HG02763 (cell line): ENCODE data around the gene AQP7.
"Not testable (repeated sequence)": the region's sequence is repeated elsewhere in the genome, so short reads cannot be mapped to it uniquely, and the experiment has no call there.

ENCODE experiments used
- ATAC-seq: cut with Tn5 transposase; IDR thresholded peaks from one replicate; pipeline ENCODE4 v1.9.1; 2021; ENCODE audit warnings: mild to moderate bottlenecking, moderate library complexity; ENCODE audit not compliant: unreplicated experiment

Gene AQP7

GRCh38 chr9:33402371-33402770 is at the start of gene AQP7:
Gene AQP7 (minus strand): TSS chr9:33402568. CDS start chr9:33401262, 1,306 bp downstream.
- not testable (repeated sequence) for ATAC-seq

DNA sequence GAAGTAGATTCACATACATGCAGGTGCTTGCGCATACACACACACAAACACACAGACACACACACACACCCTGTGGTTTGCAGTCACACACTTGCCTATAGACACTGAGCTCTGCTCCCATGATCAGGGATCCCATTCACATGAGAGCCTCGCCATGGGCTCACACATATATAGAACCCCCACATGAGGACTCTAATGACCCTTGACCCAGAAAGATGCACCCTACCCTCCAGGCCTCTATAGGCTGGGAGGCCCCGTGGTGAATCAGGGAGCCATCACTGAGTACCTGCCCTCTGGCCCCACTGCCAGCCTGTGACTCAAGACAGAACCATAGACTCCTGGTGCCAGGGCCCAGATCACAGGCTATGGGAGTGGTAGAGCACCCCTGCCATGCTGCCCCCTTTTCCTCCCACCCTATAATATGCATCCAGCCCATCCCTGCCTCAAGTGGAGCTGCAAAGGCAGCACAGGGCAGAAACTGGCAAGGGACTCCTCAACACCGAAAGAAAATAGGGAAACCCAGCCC is 48.3 kb upstream of the AQP7 start:
- ATAC-seq, result no peak

DNA sequence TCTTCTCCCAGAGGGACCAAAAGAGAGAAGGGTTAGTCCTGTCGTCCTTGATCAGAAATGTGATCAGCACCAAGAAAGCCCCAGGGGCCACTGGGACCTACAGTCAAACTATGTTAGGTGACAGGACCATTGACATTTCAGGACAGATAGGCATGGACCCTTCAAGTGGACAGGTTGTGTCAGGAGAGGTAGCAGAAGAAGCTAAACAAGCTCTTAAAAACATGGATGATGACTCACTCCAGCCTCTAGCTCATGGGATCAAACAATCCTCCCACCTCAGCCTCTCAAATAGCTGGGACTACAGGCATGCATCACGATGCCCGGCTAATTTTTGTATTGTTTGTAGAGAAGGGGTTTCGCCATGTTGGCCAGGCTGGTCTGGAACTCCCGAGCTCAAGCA is 47.3 kb upstream of the AQP7 start:
- ATAC-seq, result no peak

GRCh38 chr9:33447799-33448553 is 45.6 kb upstream of the AQP7 start:
- no peak for ATAC-seq

GRCh38 chr9:33446946-33447798 is 44.8 kb upstream of the AQP7 start, which contains the start of gene AQP3:
Gene AQP3 (minus strand): TSS chr9:33447593. CDS start chr9:33447530, 63 bp downstream.
- peak; percentile 33 for ATAC-seq

- ATAC-seq, result peak; percentile 85
Observed at GRCh38 chr9:33446240-33446945, 44.0 kb upstream of the AQP7 start.

GRCh38 chr9:33445389-33446239 is 43.2 kb upstream of the AQP7 start:
- ATAC-seq, result no peak

DNA sequence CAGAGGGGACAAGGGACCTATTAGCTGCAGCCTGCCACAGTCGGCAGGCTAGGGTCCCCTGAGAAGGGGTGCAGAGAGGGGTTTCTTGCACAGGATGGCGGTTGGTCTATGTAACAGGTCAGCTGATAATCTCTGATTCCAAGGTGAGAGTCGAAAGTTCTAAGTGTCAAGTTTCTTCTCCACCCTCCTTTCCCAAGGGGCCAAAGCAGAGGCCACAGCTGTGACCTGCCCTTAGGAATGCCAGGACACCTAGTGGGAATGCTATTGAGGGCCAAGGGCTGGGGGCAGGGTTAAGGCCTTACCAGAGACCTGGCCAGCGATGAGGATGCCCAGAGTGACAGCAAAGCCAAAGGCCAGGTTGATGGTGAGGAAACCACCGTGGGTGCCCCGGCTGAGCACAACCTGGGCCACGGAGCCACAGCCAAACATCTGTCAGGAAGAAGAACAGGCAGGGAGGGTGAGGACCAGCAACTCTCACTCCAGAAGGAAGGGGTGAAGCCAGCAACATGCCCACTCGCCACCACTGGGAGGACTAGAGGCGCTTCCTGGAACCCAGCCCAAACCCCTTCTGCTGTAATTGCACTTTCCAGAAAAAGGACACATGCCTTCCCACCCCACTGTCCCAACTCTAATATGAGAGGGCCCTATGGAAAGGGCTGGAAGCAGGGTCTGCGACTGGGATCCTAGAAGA is 41.2 kb upstream of the AQP7 start:
- no peak for ATAC-seq

- no peak for ATAC-seq
Observed at GRCh38 chr9:33443047-33443446, 40.7 kb upstream of the AQP7 start.

DNA sequence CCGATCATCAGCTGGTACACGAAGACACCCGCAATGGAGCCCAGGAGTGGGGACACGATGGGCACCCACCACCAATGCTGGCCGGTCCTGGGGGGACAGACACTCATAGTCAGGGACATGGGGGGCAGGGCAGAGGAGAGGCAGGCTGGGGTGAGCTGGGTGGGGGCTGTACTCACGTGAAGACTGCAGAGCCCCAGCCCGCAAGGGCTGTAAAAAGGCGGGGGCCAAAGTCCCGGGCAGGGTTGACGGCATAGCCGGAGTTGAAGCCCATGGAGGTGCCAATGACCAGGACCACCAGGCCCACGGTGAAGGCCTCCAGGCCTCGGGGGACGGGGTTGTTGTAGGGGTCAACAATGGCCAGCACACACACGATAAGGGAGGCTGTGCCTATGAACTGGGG is 39.8 kb upstream of the AQP7 start:
- no peak for ATAC-seq

DNA sequence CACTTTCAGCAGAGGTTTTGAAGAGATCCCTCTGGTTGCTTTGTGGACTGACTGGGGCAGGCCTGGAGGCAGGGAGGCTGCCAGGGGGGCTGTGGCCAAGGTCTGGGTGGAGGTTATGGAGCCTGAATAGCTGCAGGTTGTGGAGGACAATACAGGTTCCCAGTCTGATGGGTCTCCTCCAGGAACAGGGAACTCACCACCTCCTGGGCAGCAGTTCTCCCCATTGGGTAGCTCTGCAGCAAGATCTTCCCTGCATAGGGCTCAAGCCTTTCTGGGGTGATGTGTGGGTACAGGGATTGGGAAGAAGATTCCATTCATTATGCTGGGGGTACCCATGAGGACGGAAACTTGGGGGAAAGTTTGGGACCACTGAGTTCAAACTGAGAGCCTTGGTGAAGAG is 38.2 kb upstream of the AQP7 start:
- ATAC-seq, result no peak

DNA sequence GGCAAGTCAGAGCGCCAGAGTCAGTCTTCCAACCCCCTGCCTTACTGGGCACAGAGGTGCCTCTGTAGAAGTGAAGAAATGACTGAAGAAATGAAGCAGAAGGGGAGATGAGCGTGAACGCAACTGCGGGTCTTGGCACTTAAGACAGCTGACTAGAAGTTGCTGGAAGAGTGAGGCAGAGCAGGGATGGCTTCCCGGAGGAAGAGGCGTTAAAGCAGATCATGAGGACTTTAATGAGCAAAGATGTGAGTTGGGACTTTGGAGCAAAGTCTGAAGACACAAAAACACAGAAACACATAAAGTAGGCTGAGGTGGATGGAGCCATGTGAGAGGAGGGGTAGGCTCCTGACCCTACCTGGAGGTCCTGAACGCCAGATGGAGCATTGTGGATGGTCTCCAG is 37.8 kb upstream of the AQP7 start:
- no peak for ATAC-seq

- ATAC-seq, result no peak
Observed at GRCh38 chr9:33439731-33440130, 37.4 kb upstream of the AQP7 start.

GRCh38 chr9:33438926-33439680 is 36.7 kb upstream of the AQP7 start:
- ATAC-seq, result no peak

DNA sequence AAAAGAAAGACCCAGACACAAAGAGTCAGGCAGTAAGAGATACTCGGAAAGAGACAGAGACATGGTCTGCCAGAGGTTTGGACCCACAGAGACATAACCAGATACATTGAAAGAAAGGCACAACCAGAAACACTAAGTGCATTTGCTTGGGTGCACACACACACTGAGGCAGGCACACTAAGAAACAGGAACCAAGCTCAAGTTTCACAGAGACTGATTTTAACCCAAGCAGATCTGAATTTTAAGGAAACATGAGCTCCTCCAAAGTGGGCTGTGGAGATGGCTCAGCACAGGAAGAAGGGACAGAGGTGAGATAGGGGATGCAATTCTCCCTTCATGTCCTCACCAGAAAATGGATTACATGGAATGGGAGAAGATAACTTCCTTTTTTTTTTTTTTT is 35.5 kb upstream of the AQP7 start:
- ATAC-seq, result no peak

DNA sequence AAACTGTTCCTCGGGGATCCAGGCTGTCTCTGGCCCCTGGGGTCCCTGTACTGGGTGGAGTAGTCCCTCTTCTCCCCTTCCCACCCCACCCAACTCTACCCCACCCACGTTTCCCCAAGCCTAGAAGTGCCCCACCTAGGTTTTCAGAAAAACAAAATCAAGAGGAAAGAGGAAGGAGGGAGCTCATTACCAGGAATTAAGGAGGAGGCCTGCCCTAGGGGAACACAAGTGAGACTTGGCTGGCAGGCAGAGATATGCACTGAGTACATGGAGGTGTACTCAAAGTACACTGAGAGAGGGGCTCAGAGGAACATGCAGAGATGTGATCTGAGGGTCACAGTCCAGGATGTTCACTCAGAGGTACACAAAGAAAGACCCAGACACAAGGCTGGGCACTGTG is 34.8 kb upstream of the AQP7 start:
- no peak for ATAC-seq

DNA sequence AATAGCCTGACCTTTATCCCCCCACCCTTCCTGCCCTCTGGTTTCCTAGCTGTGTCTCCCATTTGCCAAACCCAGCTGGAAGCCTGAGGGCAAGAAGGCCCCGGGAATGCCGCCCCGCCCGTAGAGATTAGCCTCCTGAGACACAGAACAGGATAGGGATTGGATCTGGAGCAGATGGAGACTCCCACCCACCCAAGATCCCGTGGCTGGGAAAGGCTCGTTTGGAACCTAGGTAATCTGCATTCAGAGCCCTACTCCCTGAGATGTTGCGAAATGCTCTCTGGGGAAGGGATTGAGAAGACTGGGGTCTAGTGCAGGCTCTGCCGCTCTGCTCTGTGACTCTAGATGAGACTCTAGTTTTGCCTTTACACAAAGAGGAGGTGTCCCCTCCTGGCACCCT is 34.1 kb upstream of the AQP7 start:
- no peak for ATAC-seq

GRCh38 chr9:33435821-33436277 is 33.5 kb upstream of the AQP7 start:
- ATAC-seq, result no peak
